ENCODE measurements around the gene HMGCS2.

Gene HMGCS2

DNA sequence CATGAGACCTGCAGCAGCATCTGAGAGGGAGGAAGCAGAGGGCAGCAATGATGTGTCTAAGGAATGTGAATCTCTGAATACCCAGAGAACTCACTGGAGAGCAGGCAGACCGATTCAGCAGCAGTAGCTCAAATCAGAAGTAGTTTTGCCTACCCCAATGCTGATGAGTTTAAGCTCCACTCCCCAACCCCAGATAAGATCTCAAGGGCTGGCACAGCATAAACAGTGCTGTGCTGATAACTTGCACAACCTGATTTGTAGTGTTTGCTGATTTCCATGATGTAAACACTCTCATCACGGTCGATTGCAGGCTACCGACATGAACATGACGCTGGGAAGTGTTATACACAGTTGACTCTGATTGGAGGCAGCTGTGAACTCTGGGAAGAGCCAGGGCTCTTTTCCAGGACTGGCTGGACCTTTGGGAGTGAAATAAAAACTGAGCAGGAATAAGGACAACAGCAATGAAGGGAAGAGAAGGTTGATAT, 11.2 kb upstream of the HMGCS2 start:
- Mint-ChIP-seq H3K27me3 (peaks cover 42% of the 10 kb centered on the region), H3K4me1 (peaks cover 21% of the 10 kb centered on the region), H3K4me3 (no peak overlapping the region), H3K27ac (no peak overlapping the region), H3K9me3 (no peaks in the 10 kb centered on the region)
- no peak for ATAC-seq
- DNase-seq: no peak

GRCh38 chr1:119778886-119779560, 10.3 kb upstream of the HMGCS2 start:
- ATAC-seq (no peak), DNase-seq (no peak)
- Mint-ChIP-seq H3K9me3 (no peaks in the 10 kb centered on the region), H3K27me3 (peaks cover 36% of the 10 kb centered on the region), H3K27ac (no peak overlapping the region), H3K4me1 (peaks cover 15% of the 10 kb centered on the region), H3K4me3 (no peak overlapping the region)

- Mint-ChIP-seq H3K9me3 (no peaks in the 10 kb centered on the region), H3K27ac (no peak overlapping the region), H3K27me3 (peaks cover 38% of the 10 kb centered on the region), H3K4me3 (no peak overlapping the region), H3K4me1 (peaks cover 8% of the 10 kb centered on the region)
- no peak for DNase-seq
- no peak for ATAC-seq
These were observed 9.7 kb upstream of the HMGCS2 start for GRCh38 chr1:119778359-119778758.

DNA sequence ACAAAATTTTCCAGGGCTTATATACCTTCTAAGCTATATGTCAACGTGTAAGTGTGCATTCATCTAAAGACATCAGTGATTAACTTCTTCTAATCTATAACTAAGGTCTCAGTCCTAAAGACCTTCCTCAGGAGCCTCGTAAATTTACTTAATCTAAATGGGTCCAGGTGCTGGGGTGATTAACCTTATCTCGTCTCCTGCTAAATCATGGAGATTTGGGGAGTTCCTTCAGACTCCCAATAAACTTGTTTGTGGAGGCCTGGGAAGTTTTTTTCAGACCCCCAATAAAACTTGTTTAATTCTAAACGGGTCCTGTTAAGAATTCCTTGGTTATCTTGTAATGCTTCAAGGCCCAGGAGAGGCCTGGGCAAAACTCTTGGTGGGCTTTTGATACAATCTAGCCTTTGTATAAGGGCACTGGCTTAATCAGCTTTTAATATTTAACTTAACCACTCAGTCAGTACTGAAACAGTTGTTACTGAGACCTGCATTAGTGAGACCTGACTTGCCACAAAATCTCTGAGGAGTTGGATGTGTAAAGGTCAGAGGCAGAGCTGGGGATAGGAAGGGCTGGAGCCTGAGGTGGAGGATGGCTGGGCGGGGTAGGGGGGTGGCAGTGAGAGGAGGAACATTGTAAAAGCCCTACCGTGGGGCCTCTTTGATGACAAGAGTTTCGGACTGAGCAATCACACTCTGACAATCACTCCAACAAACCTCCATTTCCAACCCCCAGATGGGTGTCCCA, 6.2 kb upstream of the HMGCS2 start:
- Mint-ChIP-seq H3K4me1 (no peaks in the 10 kb centered on the region), H3K27me3 (peaks cover 24% of the 10 kb centered on the region), H3K4me3 (no peak overlapping the region), H3K27ac (no peak overlapping the region), H3K9me3 (no peaks in the 10 kb centered on the region)
- ATAC-seq (no peak), DNase-seq (no peak)

- H3K27me3 Mint-ChIP-seq: peaks cover 16% of the 10 kb centered on the region
- no peak overlapping the region for H3K27ac Mint-ChIP-seq
These were observed 5.1 kb upstream of the HMGCS2 start for GRCh38 chr1:119773711-119774241.

GRCh38 chr1:119772298-119772697, 3.6 kb upstream of the HMGCS2 start:
- H3K4me1 Mint-ChIP-seq: peaks cover 4% of the 10 kb centered on the region
- no peak overlapping the region for H3K27ac Mint-ChIP-seq
- no peak for DNase-seq
- no peak for ATAC-seq
- H3K9me3 Mint-ChIP-seq: no peaks in the 10 kb centered on the region
- H3K4me3 Mint-ChIP-seq: no peak overlapping the region
- H3K27me3 Mint-ChIP-seq: peaks cover 20% of the 10 kb centered on the region

More at GRCh38 chr1:119773711-119774241, 5.1 kb upstream of the HMGCS2 start:
- ATAC-seq: no peak
- H3K9me3 Mint-ChIP-seq: no peaks in the 10 kb centered on the region
- DNase-seq: no peak
- no peak overlapping the region for H3K4me3 Mint-ChIP-seq
- H3K4me1 Mint-ChIP-seq: no peaks in the 10 kb centered on the region

GRCh38 chr1:119771770-119772169, 3.1 kb upstream of the HMGCS2 start:
- no peak for ATAC-seq
- H3K4me3 Mint-ChIP-seq: no peak overlapping the region
- no peak for DNase-seq
- peaks cover 8% of the 10 kb centered on the region for H3K4me1 Mint-ChIP-seq
- H3K9me3 Mint-ChIP-seq: no peaks in the 10 kb centered on the region
- H3K27ac Mint-ChIP-seq: no peak overlapping the region
- H3K27me3 Mint-ChIP-seq: peaks cover 25% of the 10 kb centered on the region

GRCh38 chr1:119771016-119771415, 2.3 kb upstream of the HMGCS2 start:
- Mint-ChIP-seq H3K27me3 (peaks cover 25% of the 10 kb centered on the region), H3K4me3 (no peak overlapping the region), H3K4me1 (peaks cover 8% of the 10 kb centered on the region), H3K27ac (no peak overlapping the region), H3K9me3 (no peaks in the 10 kb centered on the region)
- DNase-seq (no peak), ATAC-seq (no peak)

- Mint-ChIP-seq H3K4me3 (no peak overlapping the region), H3K9me3 (no peaks in the 10 kb centered on the region), H3K4me1 (peaks cover 8% of the 10 kb centered on the region), H3K27me3 (peaks cover 24% of the 10 kb centered on the region), H3K27ac (no peak overlapping the region)
- ATAC-seq: no peak
- DNase-seq: no peak
These were observed 1.2 kb downstream of the HMGCS2 start for GRCh38 chr1:119767486-119767885.

DNA sequence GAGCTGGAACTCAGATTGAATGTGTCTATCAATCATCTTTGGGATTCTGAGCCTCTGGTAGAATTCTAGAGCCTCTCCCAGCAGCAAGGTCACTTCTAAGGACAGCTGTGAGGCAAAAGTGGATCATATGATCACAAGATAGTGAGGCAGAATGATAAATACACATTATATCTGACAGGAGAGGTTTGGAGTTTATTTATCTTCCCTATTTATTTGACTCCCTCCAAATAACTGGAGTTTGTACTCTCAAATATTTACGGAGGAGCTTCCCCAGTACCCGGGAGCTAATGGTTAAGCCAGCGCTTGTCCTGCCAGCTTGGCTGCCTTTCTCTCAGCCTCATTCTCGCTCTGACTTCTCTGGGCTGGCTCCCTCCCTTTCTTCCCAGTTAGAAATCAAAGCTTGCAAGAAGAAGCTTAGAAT, 2.3 kb downstream of the HMGCS2 start:
- ATAC-seq: no peak
- H3K9me3 Mint-ChIP-seq: no peaks in the 10 kb centered on the region
- H3K27me3 Mint-ChIP-seq: peaks cover 24% of the 10 kb centered on the region
- peaks cover 8% of the 10 kb centered on the region for H3K4me1 Mint-ChIP-seq
- H3K27ac Mint-ChIP-seq: no peak overlapping the region
- DNase-seq: no peak
- H3K4me3 Mint-ChIP-seq: no peak overlapping the region

GRCh38 chr1:119764220-119764619, 4.5 kb downstream of the HMGCS2 start:
- H3K27ac Mint-ChIP-seq: no peak overlapping the region
- no peaks in the 10 kb centered on the region for H3K9me3 Mint-ChIP-seq
- no peak overlapping the region for H3K4me3 Mint-ChIP-seq
- no peak for DNase-seq
- H3K4me1 Mint-ChIP-seq: peaks cover 8% of the 10 kb centered on the region
- H3K27me3 Mint-ChIP-seq: peaks cover 24% of the 10 kb centered on the region
- no peak for ATAC-seq

DNA sequence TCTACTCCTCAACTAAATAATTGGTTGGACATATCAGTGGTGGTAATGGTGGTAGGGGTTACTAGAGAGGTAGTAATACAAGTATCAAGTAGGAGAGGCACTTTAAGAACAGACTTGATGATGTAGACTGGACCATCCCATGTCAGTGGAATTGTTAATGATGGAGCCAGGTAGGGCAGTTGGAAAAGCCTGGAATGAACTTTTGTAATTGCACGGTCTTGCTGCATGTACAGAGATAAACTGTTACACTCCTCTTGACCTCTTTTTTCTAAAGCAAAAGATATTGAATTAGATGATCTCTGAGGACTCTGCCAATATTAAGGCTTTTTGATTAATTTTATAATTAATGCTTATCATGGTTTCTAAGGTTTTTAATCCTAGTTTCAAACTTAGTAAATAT, 5.8 kb downstream of the HMGCS2 start:
- H3K9me3 Mint-ChIP-seq: no peaks in the 10 kb centered on the region
- H3K27ac Mint-ChIP-seq: no peak overlapping the region
- ATAC-seq (no peak), DNase-seq (no peak)
- H3K4me1 Mint-ChIP-seq: peaks cover 15% of the 10 kb centered on the region
- peaks cover 24% of the 10 kb centered on the region for H3K27me3 Mint-ChIP-seq
- H3K4me3 Mint-ChIP-seq: no peak overlapping the region

- Mint-ChIP-seq H3K27ac (no peak overlapping the region), H3K4me3 (no peak overlapping the region), H3K4me1 (peaks cover 12% of the 10 kb centered on the region), H3K27me3 (peaks cover 22% of the 10 kb centered on the region), H3K9me3 (no peaks in the 10 kb centered on the region)
- DNase-seq (no peak), ATAC-seq (no peak)
These were observed 6.3 kb downstream of the HMGCS2 start for GRCh38 chr1:119762409-119762808.

DNA sequence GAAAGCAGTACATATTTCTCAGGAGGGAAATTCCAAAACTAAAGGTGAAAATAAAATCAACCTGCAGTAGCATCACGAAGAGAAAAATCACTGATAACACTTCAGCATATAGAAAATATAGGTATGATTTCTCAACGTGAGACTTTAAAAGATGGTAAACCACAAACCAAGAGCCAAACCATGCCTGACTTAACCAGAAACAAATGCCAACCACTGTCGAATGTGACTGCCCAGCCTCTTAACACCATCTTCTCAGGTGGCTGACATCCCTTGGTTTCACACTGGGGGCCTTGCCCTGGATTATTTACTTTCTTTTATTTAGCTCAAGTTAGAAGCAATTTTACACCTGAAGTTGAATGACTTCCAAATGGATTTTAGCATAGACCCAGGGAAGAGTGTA, 10.1 kb downstream of the HMGCS2 start:
- peak; percentile 90 for ATAC-seq
- H3K27ac Mint-ChIP-seq: peak overlapping the region in 1 of 2 donors; percentile 74
- H3K4me1 Mint-ChIP-seq: peaks cover 7% of the 10 kb centered on the region
- H3K4me3 Mint-ChIP-seq: no peak overlapping the region
- peak in 1 of 2 donors; percentile 31 for DNase-seq
- H3K27me3 Mint-ChIP-seq: peaks cover 8% of the 10 kb centered on the region
- no peaks in the 10 kb centered on the region for H3K9me3 Mint-ChIP-seq

GRCh38 chr1:119752592-119752991, 16.1 kb downstream of the HMGCS2 start:
- ATAC-seq (no peak), DNase-seq (no peak)
- Mint-ChIP-seq H3K27ac (no peak overlapping the region), H3K4me1 (peaks cover 9% of the 10 kb centered on the region), H3K4me3 (no peak overlapping the region), H3K27me3 (peaks cover 34% of the 10 kb centered on the region), H3K9me3 (no peaks in the 10 kb centered on the region)

- Mint-ChIP-seq H3K9me3 (no peaks in the 10 kb centered on the region), H3K27ac (peak overlapping the region in 1 of 2 donors; percentile 49), H3K4me3 (no peak overlapping the region), H3K27me3 (peaks cover 26% of the 10 kb centered on the region), H3K4me1 (peaks cover 49% of the 10 kb centered on the region)
- ATAC-seq (no peak), DNase-seq (no peak)
These were observed 20.7 kb downstream of the HMGCS2 start for GRCh38 chr1:119748040-119748439.
